Neuronal stem cell (in vitro differentiated cells): ENCODE results near the gene INHBB.

Source experiments
- DNase-seq: peaks from one replicate; pipeline ENCODE4 v3.0.0-alpha.2; 2013; ENCODE audit warnings: low spot score
- H2AFZ ChIP-seq: one replicate; pipeline ENCODE4 v1.6.1; 2013; ENCODE audit warnings: mild to moderate bottlenecking, low read length, inconsistent platforms
- H2AK5ac ChIP-seq: 2 replicates; pipeline ENCODE4 v1.6.1; 2013; ENCODE audit warnings: low read depth, mild to moderate bottlenecking, inconsistent platforms, low read length, moderate library complexity, mixed read lengths
- H2BK120ac ChIP-seq: 2 replicates; pipeline ENCODE4 v1.6.1; 2013; ENCODE audit warnings: low read depth, mild to moderate bottlenecking, inconsistent platforms, low read length, moderate library complexity, mixed read lengths
- H2BK12ac ChIP-seq: one replicate; pipeline ENCODE4 v1.6.1; 2013; ENCODE audit warnings: low read length, inconsistent platforms
- H2BK15ac ChIP-seq: 2 replicates; pipeline ENCODE4 v1.6.1; 2013; ENCODE audit warnings: mild to moderate bottlenecking, low read length, inconsistent platforms, mixed read lengths
- H2BK5ac ChIP-seq: one replicate; pipeline ENCODE4 v1.6.1; 2013; ENCODE audit warnings: inconsistent platforms, mild to moderate bottlenecking, low read length, moderate library complexity
- H3K14ac ChIP-seq: one replicate; pipeline ENCODE4 v1.6.1; 2013; ENCODE audit warnings: low read length, inconsistent platforms
- H3K18ac ChIP-seq: 2 replicates; pipeline ENCODE4 v1.6.1; 2013; ENCODE audit warnings: low read length, inconsistent platforms
- H3K23ac ChIP-seq: 2 replicates; pipeline ENCODE4 v1.6.1; 2013; ENCODE audit warnings: low read depth, mild to moderate bottlenecking, mixed read lengths, low read length, inconsistent platforms; ENCODE audit not compliant: poor library complexity
- H3K27ac ChIP-seq: replicated peaks from 3 replicates; pipeline ENCODE4 v1.5.1; 2013; ENCODE audit warnings: low read length, inconsistent platforms
- H3K27me3 ChIP-seq, 3 experiments: 2 replicates each; pipeline ENCODE4 v1.6.1; 2013; ENCODE audit warnings: low read length in 3 of 3, mild to moderate bottlenecking in 2 of 3, inconsistent platforms in 1 of 3, low read depth in 1 of 3, mixed read lengths in 1 of 3, moderate library complexity in 1 of 3; ENCODE audit not compliant: control insufficient read depth in 3 of 3, insufficient read depth in 3 of 3
- H3K36me3 ChIP-seq, 2 donors: replicated peaks in 1 of 2; 2 replicates each; pipeline ENCODE4 v1.6.1; 2013; ENCODE audit warnings: low read length in 2 of 2; ENCODE audit not compliant: control insufficient read depth in 2 of 2, insufficient read depth in 2 of 2
- H3K4ac ChIP-seq: 2 replicates; pipeline ENCODE4 v1.6.1; 2013; ENCODE audit warnings: inconsistent platforms, mild to moderate bottlenecking, low read length, moderate library complexity
- H3K4me1 ChIP-seq, 2 donors: 1 replicate in 1 of 2; 2 replicates in 1 of 2; pipeline ENCODE4 v1.6.1; 2013; ENCODE audit warnings: low read length in 2 of 2, low read depth in 1 of 2; ENCODE audit not compliant: control insufficient read depth in 2 of 2, insufficient read depth in 1 of 2
- H3K4me2 ChIP-seq: one replicate; pipeline ENCODE4 v1.6.1; 2013; ENCODE audit warnings: mild to moderate bottlenecking, low read length, inconsistent platforms; ENCODE audit not compliant: insufficient read depth, poor library complexity, severe bottlenecking
- H3K4me3 ChIP-seq, 2 donors: 2 replicates each; pipeline ENCODE4 v1.5.1; 2013; ENCODE audit warnings: low read length in 2 of 2, mild to moderate bottlenecking in 2 of 2, inconsistent platforms in 1 of 2, moderate library complexity in 1 of 2
- H3K79me1 ChIP-seq: one replicate; pipeline ENCODE4 v1.6.1; 2013; ENCODE audit warnings: low read depth, mild to moderate bottlenecking, inconsistent platforms, low read length, moderate library complexity
- H3K9ac ChIP-seq: one replicate; pipeline ENCODE4 v1.6.1; 2013; ENCODE audit warnings: mild to moderate bottlenecking, low read depth, low read length, inconsistent platforms; ENCODE audit not compliant: poor library complexity
- H3K9me3 ChIP-seq, 2 donors: replicated peaks in 1 of 2; 2 replicates each; pipeline versions ENCODE3 to v1.6.1; 2013; ENCODE audit warnings: low read length in 2 of 2, mild to moderate bottlenecking in 2 of 2, inconsistent platforms in 1 of 2, low read depth in 1 of 2, mixed read lengths in 1 of 2, moderate library complexity in 1 of 2; ENCODE audit not compliant: control insufficient read depth in 2 of 2, insufficient read depth in 1 of 2
- H4K8ac ChIP-seq: one replicate; pipeline ENCODE4 v1.6.1; 2013; ENCODE audit warnings: low read depth, mild to moderate bottlenecking, inconsistent platforms, low read length, moderate library complexity
- H4K91ac ChIP-seq: one replicate; pipeline ENCODE4 v1.6.1; 2013; ENCODE audit warnings: low read length, low read depth, mild to moderate bottlenecking, inconsistent platforms; ENCODE audit not compliant: poor library complexity
- WGBS, 2 donors: extraction: QIAGEN DNeasy Blood & Tissue Kit; methylation state at CpG; one replicate each; pipeline ENCODE4 v1.1.7; 2013; ENCODE audit warnings: missing lambda C conversion rate in 2 of 2, mixed read lengths in 1 of 2; ENCODE audit not compliant: insufficient read length in 2 of 2, insufficient replicate concordance in 1 of 2; ENCODE audit errors: extremely low coverage in 2 of 2; 5-methylcytosine and 5-hydroxymethylcytosine counted together

Gene INHBB

DNA sequence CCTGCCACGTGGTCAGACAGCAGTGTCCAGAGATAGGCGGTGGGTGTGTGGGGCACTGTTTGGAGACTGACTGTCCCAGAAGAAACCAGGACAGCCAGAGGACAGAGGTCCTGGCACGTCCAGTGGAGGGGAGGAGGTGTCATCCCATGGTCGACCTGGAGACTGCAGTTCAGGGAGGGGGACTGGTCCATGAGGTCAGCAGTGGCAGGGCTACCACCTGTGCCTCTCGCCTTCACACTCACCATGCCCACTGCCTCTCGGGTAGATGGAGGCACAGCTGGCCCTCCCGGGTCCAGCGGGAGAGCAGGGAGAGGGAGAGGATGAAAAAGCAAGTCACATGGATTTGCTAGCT lies 53.9 kb downstream of the INHBB start:
- Histone ChIP-seq H3K4me3 (no peak overlapping the region), H3K23ac (peak overlapping the region; percentile 46), H3K36me3 (peaks cover 0 to 4% of the 10 kb centered on the region in 2 donors), H3K79me1 (peaks cover 2% of the 10 kb centered on the region), H2BK12ac (no peak overlapping the region), H3K27me3 (peaks cover 0 to 56% (median 0%) of the 10 kb centered on the region in 3 experiments), H2BK15ac (no peak overlapping the region), H3K4me2 (no peak overlapping the region), H3K4ac (no peak overlapping the region), H2AFZ (no peak overlapping the region), H2AK5ac (no peak overlapping the region), H3K4me1 (peaks cover 0 to 4% of the 10 kb centered on the region in 2 donors), H3K27ac (no peak overlapping the region), H4K8ac (no peak overlapping the region), H2BK5ac (no peak overlapping the region), H4K91ac (no peak overlapping the region), H3K9me3 (no peaks in the 10 kb centered on the region), H2BK120ac (no peak overlapping the region), H3K18ac (peak overlapping the region; percentile 25), H3K9ac (peak overlapping the region; percentile 39), H3K14ac (peak overlapping the region; percentile 85)
- WGBS, 2 donors: no CpG with 5 or more reads among the region's 8 CpGs
- DNase-seq: no peak

DNA sequence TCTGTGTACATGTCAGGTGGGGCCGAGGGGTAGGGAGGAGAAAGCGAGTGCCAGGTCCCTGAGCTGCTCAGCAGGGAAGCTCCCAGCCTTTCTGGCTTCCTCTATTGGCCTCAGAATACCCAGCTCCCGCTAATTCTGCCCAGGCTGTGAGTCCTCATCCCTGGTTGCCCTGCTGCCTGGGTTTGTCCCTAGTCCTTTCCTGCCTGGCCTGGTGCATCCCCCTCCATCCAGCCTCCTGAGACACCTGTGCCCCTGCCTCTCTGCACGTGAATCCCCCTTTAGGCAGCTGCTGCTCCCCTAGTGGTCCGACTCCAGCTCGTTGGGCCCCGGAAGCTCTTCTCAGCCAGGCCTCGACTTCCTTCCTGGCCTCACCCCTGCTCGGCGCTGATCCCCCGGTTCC lies 54.6 kb downstream of the INHBB start:
- H3K27me3 ChIP-seq: peaks cover 0 to 49% (median 0%) of the 10 kb centered on the region in 3 experiments
- H3K4me3 ChIP-seq: no peak overlapping the region

More for the DNA sequence above, 54.6 kb downstream of the INHBB start:
- H2AK5ac ChIP-seq: no peak overlapping the region
- no peak overlapping the region for H2BK12ac ChIP-seq
- H4K91ac ChIP-seq: no peak overlapping the region
- H3K14ac ChIP-seq: no peak overlapping the region
- H3K27ac ChIP-seq: no peak overlapping the region
- no peak overlapping the region for H3K4ac ChIP-seq
- no peak overlapping the region for H3K18ac ChIP-seq
- no peak overlapping the region for H2BK15ac ChIP-seq
- no peak overlapping the region for H3K23ac ChIP-seq
- H2AFZ ChIP-seq: no peak overlapping the region
- no CpG with 5 or more reads among the region's 11 CpGs for WGBS, 2 donors
- H2BK120ac ChIP-seq: no peak overlapping the region
- peaks cover 0 to 3% of the 10 kb centered on the region in 2 donors for H3K4me1 ChIP-seq
- no peaks in the 10 kb centered on the region for H3K9me3 ChIP-seq
- H3K9ac ChIP-seq: no peak overlapping the region
- no peak overlapping the region for H4K8ac ChIP-seq
- H2BK5ac ChIP-seq: no peak overlapping the region
- no peak for DNase-seq
- H3K36me3 ChIP-seq: peaks cover 0 to 2% of the 10 kb centered on the region in 2 donors
- peaks cover 2% of the 10 kb centered on the region for H3K79me1 ChIP-seq
- H3K4me2 ChIP-seq: no peak overlapping the region
